Left ventricle myocardium superior (tissue), 1 donor: ENCODE data around the gene KCNQ5. TPM values are rescaled to one million over a fixed set of nuclear protein-coding genes. Genes with fewer than 3 reads are reported as not detected.

Experiments
- ATAC-seq: fragments of 200-7000 bp; cut with Tn5 transposase; one replicate; pipeline ENCODE4 v1.9.1; 2020; ENCODE audit warnings: mild to moderate bottlenecking, moderate library complexity
- DNase-seq: peaks from one replicate; pipeline ENCODE4 v3.0.0-alpha.2; 2020
- intact Hi-C: fragments of 100-400 bp; cut with micrococcal nuclease; formaldehyde crosslinking; loops from one replicate; pipeline ENCODE4 v1.11.0; 2022
- total RNA-seq: library from RNA; stranded (reverse); fragmentation: NEBNext Ultra II Directional; extraction: Animal tissue kit (Norgen Biotek cat#: 25700); gene quantifications from one replicate; pipeline ENCODE4 v1.2.1, GENCODE V29; 2021
- donor health status: DM: no; HTN: yes; CAD: no; lungs with severe emphysema.

Gene KCNQ5
- total RNA-seq, 1 donor from 2014 or later, result not detected

- DNase-seq (no peak), ATAC-seq (no peak)
- intact Hi-C loops, result no loop called here
Observed at GRCh38 chr6:72636215-72636614, 14.4 kb downstream of the KCNQ5 start.

GRCh38 chr6:72636786-72637185 is 14.9 kb downstream of the KCNQ5 start:
- intact Hi-C loops, result no loop called here
- DNase-seq (no peak), ATAC-seq (no peak)

- intact Hi-C loops, result no loop called here
Observed at GRCh38 chr6:72639920-72640614, 18.2 kb downstream of the KCNQ5 start.

GRCh38 chr6:72640615-72640930 is 18.7 kb downstream of the KCNQ5 start:
- DNase-seq (no peak), ATAC-seq (no peak)
- intact Hi-C loops, result no loop called here

More at GRCh38 chr6:72639920-72640614, 18.2 kb downstream of the KCNQ5 start:
- DNase-seq (no peak), ATAC-seq (no peak)

GRCh38 chr6:72642435-72642834 is 20.6 kb downstream of the KCNQ5 start:
- intact Hi-C loops, result no loop called here
- DNase-seq (no peak), ATAC-seq (no peak)

- intact Hi-C loops, result no loop called here
Observed at GRCh38 chr6:72643214-72643613, 21.4 kb downstream of the KCNQ5 start.

GRCh38 chr6:72646604-72647485 is 25.0 kb downstream of the KCNQ5 start:
- no peak for ATAC-seq
- DNase-seq, result no peak
- intact Hi-C loops, result no loop called here

More at GRCh38 chr6:72643214-72643613, 21.4 kb downstream of the KCNQ5 start:
- no peak for DNase-seq
- ATAC-seq, result no peak

- intact Hi-C loops, result no loop called here
- ATAC-seq (no peak), DNase-seq (no peak)
Observed at GRCh38 chr6:72647489-72647888, 25.6 kb downstream of the KCNQ5 start.

- no peak for ATAC-seq
- no peak for DNase-seq
- intact Hi-C loops, result no loop called here
Observed at GRCh38 chr6:72649032-72649984, 27.4 kb downstream of the KCNQ5 start.

GRCh38 chr6:72650081-72650745 is 28.3 kb downstream of the KCNQ5 start:
- DNase-seq (no peak), ATAC-seq (no peak)
- intact Hi-C loops, result no loop called here

GRCh38 chr6:72651174-72651573 is 29.3 kb downstream of the KCNQ5 start:
- intact Hi-C loops, result no loop called here
- DNase-seq (no peak), ATAC-seq (no peak)

GRCh38 chr6:72651967-72652956 is 30.4 kb downstream of the KCNQ5 start:
- ATAC-seq (no peak), DNase-seq (no peak)
- intact Hi-C loops, result no loop called here

- DNase-seq, result no peak
- intact Hi-C loops, result no loop called here
- ATAC-seq, result no peak
Observed at GRCh38 chr6:72653026-72653425, 31.2 kb downstream of the KCNQ5 start.

- intact Hi-C loops, result no loop called here
- no peak for DNase-seq
- no peak for ATAC-seq
Observed at GRCh38 chr6:72654071-72654621, 32.3 kb downstream of the KCNQ5 start.

GRCh38 chr6:72657407-72658197 is 35.7 kb downstream of the KCNQ5 start:
- ATAC-seq (no peak), DNase-seq (no peak)
- intact Hi-C loops, result no loop called here

GRCh38 chr6:72659754-72660153 is 37.9 kb downstream of the KCNQ5 start:
- ATAC-seq, result no peak
- intact Hi-C loops, result no loop called here
- no peak for DNase-seq

GRCh38 chr6:72661411-72661810 is 39.5 kb downstream of the KCNQ5 start:
- intact Hi-C loops, result no loop called here
- no peak for DNase-seq
- no peak for ATAC-seq
